Stimulated activated CD8-positive, alpha-beta memory T cell treated with anti-CD3 and anti-CD28 coated beads, Interleukin-15, amount 100 ng/mL, for 24 hours (primary cell): ENCODE measurements around the gene CWC22.
"Not testable (repeated sequence)": the region's sequence is repeated elsewhere in the genome, so short reads cannot be mapped to it uniquely, and the experiment has no call there.

ENCODE experiments used
- DNase-seq: peaks from one replicate; pipeline ENCODE4 v3.0.0-alpha.2; 2020; ENCODE audit warnings: low read depth

CWC22 gene

GRCh38 chr2:180006781-180007579 lies at the start of gene CWC22:
Gene CWC22, minus strand, starts transcription at chr2:180007297. Its CDS starts 13,956 bp downstream, at chr2:179993341.
- DNase-seq: peak; percentile 46

GRCh38 chr2:180056367-180057118 lies 49.4 kb upstream of the CWC22 start:
- no peak for DNase-seq

- DNase-seq: not testable (repeated sequence)
Observed at GRCh38 chr2:180054576-180054975, 47.5 kb upstream of the CWC22 start.

- DNase-seq: no peak
Observed at GRCh38 chr2:180050246-180050645, 43.1 kb upstream of the CWC22 start.

GRCh38 chr2:180048251-180048650 lies 41.2 kb upstream of the CWC22 start:
- DNase-seq: no peak

GRCh38 chr2:180046776-180047175 lies 39.7 kb upstream of the CWC22 start:
- DNase-seq: no peak

- DNase-seq: no peak
Observed at GRCh38 chr2:180046202-180046601, 39.1 kb upstream of the CWC22 start.

GRCh38 chr2:180040146-180040925 lies 33.2 kb upstream of the CWC22 start:
- no peak for DNase-seq

GRCh38 chr2:180038997-180039396 lies 31.9 kb upstream of the CWC22 start:
- DNase-seq: no peak

GRCh38 chr2:180033993-180034894 lies 27.1 kb upstream of the CWC22 start:
- DNase-seq: no peak

- DNase-seq: no peak
Observed at GRCh38 chr2:180029575-180029974, 22.5 kb upstream of the CWC22 start.

GRCh38 chr2:180021850-180022249 lies 14.8 kb upstream of the CWC22 start:
- DNase-seq: no peak

GRCh38 chr2:180017784-180018183 lies 10.7 kb upstream of the CWC22 start:
- no peak for DNase-seq

GRCh38 chr2:180016937-180017336 lies 9.8 kb upstream of the CWC22 start:
- no peak for DNase-seq

GRCh38 chr2:180015951-180016709 lies 9.0 kb upstream of the CWC22 start:
- no peak for DNase-seq

GRCh38 chr2:180012523-180012922 lies 5.4 kb upstream of the CWC22 start:
- no peak for DNase-seq

GRCh38 chr2:180010701-180011100 lies 3.6 kb upstream of the CWC22 start:
- DNase-seq: no peak

- no peak for DNase-seq
Observed at GRCh38 chr2:180006231-180006630, 866 bp downstream of the CWC22 start.

GRCh38 chr2:180005465-180005864 lies 1.6 kb downstream of the CWC22 start:
- DNase-seq: not testable (repeated sequence)

GRCh38 chr2:180004731-180005130 lies 2.4 kb downstream of the CWC22 start:
- DNase-seq: no peak

GRCh38 chr2:180003559-180003958 lies 3.5 kb downstream of the CWC22 start:
- no peak for DNase-seq
